ENCODE measurements around the gene FGF3.

The FGF3 gene

DNA sequence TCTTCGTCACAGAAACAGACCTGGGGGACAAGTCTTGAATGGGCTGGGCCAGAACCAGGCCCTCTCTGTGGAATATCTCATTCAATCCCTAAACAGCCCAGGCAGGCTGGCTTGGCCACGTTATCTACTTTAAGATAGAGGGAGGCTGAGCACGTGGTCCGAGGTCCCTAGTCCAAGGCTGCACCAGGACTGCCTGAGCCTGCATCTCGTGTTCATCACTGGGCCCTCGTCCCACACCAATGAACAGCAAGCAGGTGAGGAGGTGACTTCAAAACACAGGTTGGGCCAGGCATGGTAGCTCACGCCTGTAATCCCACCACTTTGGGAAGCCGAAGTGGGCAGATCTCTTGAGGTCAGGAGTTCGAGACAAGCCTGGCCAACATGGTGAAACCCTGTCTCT lies 20.3 kb upstream of the FGF3 start:
- peaks cover 3 to 7% of the 10 kb centered on the region in 2 donors for H3K9me3 Mint-ChIP-seq

DNA sequence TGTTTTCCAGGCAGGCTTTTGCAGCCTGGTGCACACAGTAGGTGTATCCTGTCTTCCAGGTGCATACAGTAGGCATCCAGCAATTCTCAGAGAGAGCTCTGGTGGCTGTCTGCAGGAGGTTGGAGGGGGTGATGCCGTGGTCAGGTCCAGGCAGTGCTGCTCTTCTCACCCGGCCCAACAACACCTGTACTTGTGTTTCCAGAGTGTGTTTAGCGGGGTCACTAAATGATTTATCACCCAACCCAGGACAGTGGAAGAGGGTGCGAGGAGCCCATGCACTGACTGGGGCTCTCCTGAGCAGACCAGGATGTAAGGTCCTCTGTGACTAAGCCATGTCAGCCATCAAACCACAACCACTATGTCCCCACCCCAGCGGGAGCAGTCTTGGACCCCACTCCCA lies 18.6 kb upstream of the FGF3 start:
- H3K36me3 Mint-ChIP-seq: no peaks in the 10 kb centered on the region
- H3K27me3 Mint-ChIP-seq: peaks cover 46 to 56% of the 10 kb centered on the region in 2 donors

More for the DNA sequence above, 20.3 kb upstream of the FGF3 start:
- Mint-ChIP-seq H3K4me3 (no peak overlapping the region), H3K27ac (no peak overlapping the region), H3K36me3 (no peaks in the 10 kb centered on the region), H3K4me1 (peaks cover 0 to 2% of the 10 kb centered on the region in 2 donors), H3K27me3 (peaks cover 36 to 39% of the 10 kb centered on the region in 2 donors)
- ATAC-seq (replicated peaks) (no peak), DNase-seq (no peak)

DNA sequence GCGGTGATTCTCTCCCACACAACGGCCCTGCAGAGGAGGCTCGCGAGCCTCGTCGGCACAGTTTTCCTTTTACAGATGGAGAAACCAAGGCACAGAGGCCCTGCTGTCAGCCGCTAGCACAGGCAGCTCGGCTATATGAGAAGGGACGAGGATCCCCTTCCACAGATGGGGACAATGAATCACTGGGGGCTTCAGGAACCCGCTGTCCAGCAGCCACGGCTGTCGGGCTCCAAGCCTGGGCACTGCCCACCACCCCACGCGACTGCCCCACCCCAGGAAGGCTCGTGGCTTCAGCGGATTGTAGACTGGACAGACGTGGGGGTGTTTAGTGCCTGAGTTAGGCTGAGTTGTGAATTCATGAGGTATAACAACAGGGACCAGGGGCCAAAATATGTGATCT lies 17.2 kb upstream of the FGF3 start:
- Mint-ChIP-seq H3K27me3 (peaks cover 51 to 63% of the 10 kb centered on the region in 2 donors), H3K36me3 (no peaks in the 10 kb centered on the region), H3K9me3 (peaks cover 0 to 4% of the 10 kb centered on the region in 2 donors), H3K27ac (no peak overlapping the region), H3K4me3 (no peak overlapping the region), H3K4me1 (peaks cover 0 to under 1% of the 10 kb centered on the region in 2 donors)
- DNase-seq (no peak), ATAC-seq (replicated peaks) (no peak)

More for the DNA sequence above, 18.6 kb upstream of the FGF3 start:
- Mint-ChIP-seq H3K4me3 (no peak overlapping the region), H3K9me3 (peaks cover 3 to 7% of the 10 kb centered on the region in 2 donors), H3K27ac (no peak overlapping the region), H3K4me1 (peaks cover 0 to 2% of the 10 kb centered on the region in 2 donors)
- DNase-seq (no peak), ATAC-seq (replicated peaks) (no peak)

GRCh38 chr11:69834811-69835800 lies 15.9 kb upstream of the FGF3 start:
- ATAC-seq (replicated peaks): no peak
- H3K27me3 Mint-ChIP-seq: peaks cover 47 to 69% of the 10 kb centered on the region in 2 donors
- no peak for DNase-seq
- H3K27ac Mint-ChIP-seq: no peak overlapping the region
- H3K9me3 Mint-ChIP-seq: no peaks in the 10 kb centered on the region
- H3K4me1 Mint-ChIP-seq: no peaks in the 10 kb centered on the region
- no peaks in the 10 kb centered on the region for H3K36me3 Mint-ChIP-seq
- H3K4me3 Mint-ChIP-seq: no peak overlapping the region

GRCh38 chr11:69834251-69834650 lies 15.0 kb upstream of the FGF3 start:
- Mint-ChIP-seq H3K27ac (no peak overlapping the region), H3K9me3 (no peaks in the 10 kb centered on the region), H3K4me1 (no peaks in the 10 kb centered on the region), H3K36me3 (no peaks in the 10 kb centered on the region), H3K4me3 (no peak overlapping the region), H3K27me3 (peaks cover 47 to 69% of the 10 kb centered on the region in 2 donors)
- ATAC-seq (replicated peaks): no peak
- DNase-seq: no peak

DNA sequence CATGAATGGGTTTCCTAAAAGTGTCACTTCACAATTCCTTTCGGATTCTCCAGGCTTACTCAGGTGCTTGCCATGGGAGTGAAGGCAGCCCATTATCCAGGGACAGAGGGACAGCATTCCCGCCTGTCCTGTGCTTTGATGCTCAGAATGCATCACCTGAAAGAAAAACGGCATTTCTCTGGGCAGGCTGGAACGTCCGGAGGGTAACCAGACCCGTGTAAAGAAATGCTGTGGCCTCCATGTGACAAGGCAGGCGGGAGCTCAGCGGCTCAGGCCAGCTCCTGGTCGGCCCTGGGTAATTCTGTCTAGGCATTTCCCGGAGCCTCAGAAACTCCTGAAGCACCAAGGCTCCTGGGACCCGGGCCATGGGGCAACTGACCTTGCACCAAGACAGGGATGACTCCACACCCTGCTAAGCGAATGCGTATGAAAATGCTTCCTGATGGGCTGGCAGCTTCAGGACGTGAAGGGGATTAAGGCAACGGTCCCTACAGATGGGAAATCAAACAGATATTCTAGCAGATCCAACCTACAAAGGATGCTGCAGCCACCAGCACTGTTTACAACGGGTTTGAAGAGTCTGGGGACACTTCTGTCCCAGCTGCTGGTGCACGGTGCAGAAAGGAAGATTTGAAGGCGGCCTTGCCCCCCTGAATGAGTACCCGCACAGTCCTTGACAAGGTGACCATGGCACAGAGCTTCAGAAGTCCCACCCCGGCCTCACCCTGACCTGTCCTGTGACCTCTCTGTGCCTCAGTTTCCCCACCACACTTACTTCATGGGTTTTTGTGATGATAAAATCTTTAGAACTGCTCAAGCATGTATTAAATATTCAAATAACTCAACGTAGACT lies 13.6 kb upstream of the FGF3 start:
- H3K27ac Mint-ChIP-seq: no peak overlapping the region
- no peak overlapping the region for H3K4me3 Mint-ChIP-seq
- H3K27me3 Mint-ChIP-seq: peaks cover 41 to 64% of the 10 kb centered on the region in 2 donors
- DNase-seq: no peak
- no peaks in the 10 kb centered on the region for H3K4me1 Mint-ChIP-seq
- H3K36me3 Mint-ChIP-seq: no peaks in the 10 kb centered on the region
- ATAC-seq (replicated peaks): no peak
- no peaks in the 10 kb centered on the region for H3K9me3 Mint-ChIP-seq

- H3K27me3 Mint-ChIP-seq: peaks cover 38 to 64% of the 10 kb centered on the region in 2 donors
- no peak for DNase-seq
- H3K4me3 Mint-ChIP-seq: no peak overlapping the region
- no peaks in the 10 kb centered on the region for H3K36me3 Mint-ChIP-seq
- H3K4me1 Mint-ChIP-seq: no peaks in the 10 kb centered on the region
- no peak for ATAC-seq (replicated peaks)
- peaks cover 0 to 2% of the 10 kb centered on the region in 2 donors for H3K9me3 Mint-ChIP-seq
- H3K27ac Mint-ChIP-seq: no peak overlapping the region
These were observed 12.8 kb upstream of the FGF3 start for GRCh38 chr11:69831985-69832384.

DNA sequence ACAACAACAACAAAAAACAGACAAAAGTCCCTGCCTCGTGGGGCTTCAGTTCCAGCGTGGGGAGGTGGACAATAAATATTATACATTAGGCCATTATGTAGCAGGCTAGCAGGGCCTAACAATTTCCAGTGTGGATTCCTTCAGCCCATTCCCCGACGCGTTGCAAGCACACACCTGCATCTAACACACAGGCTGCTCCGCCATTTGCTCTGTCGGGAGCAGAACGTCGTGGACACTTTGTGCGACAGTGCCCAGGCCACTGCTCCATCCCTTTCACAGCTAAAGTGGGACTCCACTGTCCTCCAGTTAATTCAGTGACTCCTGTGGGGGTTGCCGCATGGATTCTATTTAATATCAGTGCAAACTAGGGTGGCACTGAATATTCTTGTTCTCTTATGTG lies 10.9 kb upstream of the FGF3 start:
- Mint-ChIP-seq H3K36me3 (no peaks in the 10 kb centered on the region), H3K27me3 (peaks cover 32 to 59% of the 10 kb centered on the region in 2 donors), H3K9me3 (peaks cover 0 to 2% of the 10 kb centered on the region in 2 donors), H3K27ac (no peak overlapping the region), H3K4me1 (no peaks in the 10 kb centered on the region), H3K4me3 (no peak overlapping the region)
- ATAC-seq (replicated peaks) (no peak), DNase-seq (no peak)

GRCh38 chr11:69828971-69829344 lies 9.7 kb upstream of the FGF3 start:
- Mint-ChIP-seq H3K4me1 (no peaks in the 10 kb centered on the region), H3K36me3 (no peaks in the 10 kb centered on the region), H3K27ac (no peak overlapping the region), H3K4me3 (no peak overlapping the region), H3K27me3 (peaks cover 28 to 50% of the 10 kb centered on the region in 2 donors), H3K9me3 (peaks cover 0 to 2% of the 10 kb centered on the region in 2 donors)
- DNase-seq (no peak), ATAC-seq (replicated peaks) (no peak)

DNA sequence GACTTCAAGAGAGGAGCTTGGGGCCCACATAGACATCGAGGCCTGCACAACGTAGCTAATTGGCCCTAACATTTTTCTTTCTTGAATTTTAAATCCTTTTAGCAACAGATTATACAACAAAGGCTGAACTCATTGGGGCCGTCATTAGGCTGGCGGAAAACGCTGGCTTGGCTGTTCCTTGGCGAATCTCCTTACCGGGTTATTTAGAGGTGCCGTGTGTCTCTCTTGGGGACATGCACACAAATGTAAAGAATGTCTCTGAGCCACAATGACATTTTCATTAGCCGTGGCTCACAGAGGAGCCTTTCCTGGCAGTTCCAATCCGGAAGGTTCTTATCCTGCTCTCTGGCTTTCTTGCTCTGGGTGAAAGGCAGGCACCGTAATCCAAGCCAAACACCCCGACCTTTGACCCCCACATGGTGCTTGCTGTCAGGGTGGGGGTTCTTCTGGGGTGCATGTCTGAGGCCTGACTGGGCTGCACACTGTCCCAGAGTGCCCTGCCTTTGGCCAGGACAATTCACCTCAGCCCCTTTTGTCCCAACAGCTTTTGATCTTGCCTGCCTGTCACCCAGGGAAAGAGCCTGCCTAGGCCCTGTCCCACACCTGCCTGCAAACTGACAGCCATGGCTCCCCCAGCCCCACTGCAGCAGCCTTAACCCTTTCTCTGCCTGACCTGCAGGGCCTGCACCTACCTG lies 9.2 kb upstream of the FGF3 start:
- Mint-ChIP-seq H3K36me3 (no peaks in the 10 kb centered on the region), H3K4me3 (no peak overlapping the region), H3K27ac (no peak overlapping the region), H3K9me3 (peaks cover 0 to 2% of the 10 kb centered on the region in 2 donors), H3K4me1 (no peaks in the 10 kb centered on the region), H3K27me3 (peaks cover 26 to 49% of the 10 kb centered on the region in 2 donors)
- no peak for ATAC-seq (replicated peaks)
- no peak for DNase-seq

DNA sequence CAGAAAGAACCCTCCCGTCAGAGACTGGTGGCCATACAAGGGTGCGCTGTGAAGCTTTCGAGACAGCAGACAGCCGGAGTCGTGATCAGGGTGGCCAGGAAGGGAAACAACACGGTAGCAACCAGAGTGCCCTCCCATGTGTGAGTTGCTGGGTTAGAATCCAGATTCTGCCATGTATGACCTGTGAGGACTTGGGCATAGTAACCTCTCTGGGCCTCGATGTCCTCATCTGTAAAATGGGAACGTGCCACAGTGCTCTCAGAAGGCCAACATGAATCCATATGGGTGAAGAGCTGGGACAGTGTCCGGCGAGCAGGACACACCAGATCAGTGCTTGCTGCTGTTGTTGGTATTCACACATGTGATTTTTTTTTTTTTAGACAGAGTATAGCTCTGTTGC lies 7.6 kb upstream of the FGF3 start:
- no peaks in the 10 kb centered on the region for H3K36me3 Mint-ChIP-seq
- no peak for DNase-seq
- peaks cover 0 to 2% of the 10 kb centered on the region in 2 donors for H3K9me3 Mint-ChIP-seq
- no peak overlapping the region for H3K27ac Mint-ChIP-seq
- peaks cover 25 to 49% of the 10 kb centered on the region in 2 donors for H3K27me3 Mint-ChIP-seq
- no peak for ATAC-seq (replicated peaks)
- H3K4me3 Mint-ChIP-seq: no peak overlapping the region
- H3K4me1 Mint-ChIP-seq: no peaks in the 10 kb centered on the region

DNA sequence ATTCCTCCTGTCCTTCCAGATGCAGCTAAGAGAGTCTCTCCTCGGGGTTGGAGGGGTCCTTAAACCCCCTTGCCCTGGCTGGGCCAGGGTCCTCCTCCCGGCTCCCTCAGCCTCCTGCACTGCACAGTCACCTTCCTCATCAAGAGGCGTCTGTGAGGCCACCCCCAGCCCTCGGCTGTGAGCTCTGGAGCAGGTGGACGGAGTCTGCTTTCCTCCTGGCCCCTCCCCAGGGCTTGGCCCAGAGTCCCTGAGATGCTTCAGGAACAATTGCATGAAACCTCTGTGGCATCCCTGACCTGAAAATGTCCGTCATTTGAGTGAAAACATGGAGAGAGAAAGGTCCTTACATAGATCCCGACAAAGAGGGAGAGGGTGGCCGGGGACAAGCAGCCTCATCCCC lies 6.7 kb upstream of the FGF3 start:
- Mint-ChIP-seq H3K4me3 (no peak overlapping the region), H3K27ac (no peak overlapping the region), H3K27me3 (peaks cover 28 to 50% of the 10 kb centered on the region in 2 donors), H3K9me3 (peaks cover 0 to 2% of the 10 kb centered on the region in 2 donors), H3K36me3 (no peaks in the 10 kb centered on the region), H3K4me1 (no peaks in the 10 kb centered on the region)
- ATAC-seq (replicated peaks) (no peak), DNase-seq (no peak)

- H3K9me3 Mint-ChIP-seq: peaks cover 0 to 2% of the 10 kb centered on the region in 2 donors
- ATAC-seq (replicated peaks): no peak
- H3K4me3 Mint-ChIP-seq: no peak overlapping the region
- H3K27me3 Mint-ChIP-seq: peaks cover 34 to 50% of the 10 kb centered on the region in 2 donors
- H3K4me1 Mint-ChIP-seq: no peaks in the 10 kb centered on the region
- H3K27ac Mint-ChIP-seq: no peak overlapping the region
- no peaks in the 10 kb centered on the region for H3K36me3 Mint-ChIP-seq
- no peak for DNase-seq
These were observed 6.0 kb upstream of the FGF3 start for GRCh38 chr11:69825037-69825834.

Measured in stimulated activated naive B cell treated with anti-CD40 and anti-IgM and Interleukin-4, amounts not matched to agents 10 μg/mL and 1 μg/mL and 100 μg/mL, for 72 hours (primary cell).